Cerebellar cortex (tissue), 1 donor: Measurements from ENCODE around the gene MCM10.
"Not testable (repeated sequence)": the region's sequence is repeated elsewhere in the genome, so short reads cannot be mapped to it uniquely, and the experiment has no call there.

ENCODE experiments used
- DNase-seq: peaks from one replicate; pipeline ENCODE4 v3.0.0-alpha.2; 2015; ENCODE audit warnings: low spot score

MCM10 gene

DNA sequence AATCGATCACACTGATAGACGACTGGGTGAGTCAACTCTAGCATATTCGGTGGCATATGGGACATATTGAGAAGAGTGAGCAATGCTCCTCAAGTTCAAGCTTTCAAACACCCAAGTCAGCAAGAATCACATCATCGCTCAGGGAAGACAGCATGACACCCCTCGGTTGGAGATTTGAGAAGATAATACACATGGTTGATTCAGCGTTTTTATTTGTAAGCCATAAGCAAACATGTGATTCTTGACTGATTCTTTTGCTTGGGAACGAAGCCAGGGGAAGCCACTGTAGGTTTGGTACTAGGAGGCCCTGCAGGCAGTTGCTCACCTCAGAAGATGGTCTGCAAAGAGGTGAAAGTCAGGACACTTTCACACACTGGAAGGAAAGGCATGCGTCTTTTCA lies 60.2 kb downstream of the MCM10 start:
- DNase-seq: no peak

- no peak for DNase-seq
Measured at GRCh38 chr10:13222151-13222550, 60.8 kb downstream of the MCM10 start.

GRCh38 chr10:13222566-13222965 lies 61.2 kb downstream of the MCM10 start:
- DNase-seq: no peak

DNA sequence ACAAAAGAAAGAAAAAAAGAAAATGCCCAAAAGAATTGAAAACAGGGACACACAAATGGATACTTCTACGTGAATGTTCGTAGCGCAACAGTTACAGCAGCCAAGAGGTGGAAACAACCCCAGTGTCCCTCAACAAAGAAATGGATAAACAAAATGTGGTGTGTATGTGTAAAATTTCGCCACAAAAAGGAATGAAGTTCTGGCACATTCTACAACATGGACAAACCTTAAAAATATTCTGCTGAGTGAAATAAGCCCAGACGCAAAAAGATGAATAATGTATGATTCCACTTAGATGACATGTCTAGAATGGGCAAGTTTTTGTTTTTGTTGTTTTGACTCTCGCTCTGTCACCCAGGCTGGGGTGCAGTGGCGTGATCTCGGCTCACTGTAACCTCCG lies 61.9 kb downstream of the MCM10 start:
- no peak for DNase-seq

DNA sequence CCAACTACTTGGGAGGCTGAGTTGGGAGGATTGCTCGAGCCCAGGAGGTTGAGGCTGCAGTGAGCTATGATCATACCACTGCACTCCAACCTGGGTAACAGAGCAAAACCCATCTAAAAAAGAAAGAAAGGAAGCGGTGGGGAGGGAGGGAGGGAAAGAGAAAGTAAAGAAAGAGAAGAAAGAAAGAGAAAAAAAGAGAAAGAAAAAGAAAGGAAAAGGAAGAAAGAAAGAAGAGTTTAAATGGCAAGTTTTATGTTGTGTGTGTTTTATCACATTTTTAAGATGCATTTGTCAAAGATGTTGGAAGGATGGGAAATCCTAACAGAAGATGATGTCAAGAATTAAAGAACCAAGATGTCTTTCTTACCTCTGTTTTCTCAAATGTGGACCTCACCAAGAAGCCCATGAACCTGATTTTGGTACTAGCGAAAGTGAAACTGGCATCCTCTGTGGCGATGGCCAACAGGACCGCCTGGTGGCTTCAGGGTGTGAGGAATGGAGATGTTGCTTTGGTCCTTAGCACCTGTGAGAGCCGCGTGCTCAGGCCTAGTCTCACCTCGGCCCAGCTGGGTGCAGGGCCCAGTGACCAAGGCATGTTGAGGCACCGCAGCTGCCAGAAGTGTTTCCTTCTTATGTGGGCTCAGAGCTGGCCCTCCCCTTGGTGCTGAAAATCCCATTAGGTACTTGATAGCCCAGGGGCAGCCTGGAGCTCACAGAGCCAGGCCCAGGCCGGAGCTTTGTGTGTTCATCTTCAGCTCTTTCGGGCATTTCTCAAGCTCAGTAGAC lies 63.0 kb downstream of the MCM10 start:
- no peak for DNase-seq

DNA sequence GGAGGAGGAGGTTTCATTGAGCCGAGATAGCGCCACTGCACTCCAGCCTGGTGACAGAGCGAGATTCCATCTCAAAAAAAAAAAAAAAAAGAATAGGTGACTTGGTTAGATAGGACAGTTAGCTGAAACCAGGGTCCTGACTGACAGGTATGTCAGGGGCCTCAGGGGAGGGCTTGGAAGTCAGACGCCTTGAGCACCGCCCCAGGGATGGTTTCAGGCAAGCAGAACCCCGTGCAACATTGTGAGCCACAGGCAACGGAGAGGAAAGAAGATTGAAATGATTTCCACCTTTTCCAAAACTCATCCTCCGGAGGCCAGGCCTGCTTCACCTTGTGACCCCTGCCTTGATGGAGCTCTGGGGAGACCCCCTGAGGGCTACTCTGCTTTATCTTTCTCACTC lies 64.2 kb downstream of the MCM10 start:
- DNase-seq: no peak

DNA sequence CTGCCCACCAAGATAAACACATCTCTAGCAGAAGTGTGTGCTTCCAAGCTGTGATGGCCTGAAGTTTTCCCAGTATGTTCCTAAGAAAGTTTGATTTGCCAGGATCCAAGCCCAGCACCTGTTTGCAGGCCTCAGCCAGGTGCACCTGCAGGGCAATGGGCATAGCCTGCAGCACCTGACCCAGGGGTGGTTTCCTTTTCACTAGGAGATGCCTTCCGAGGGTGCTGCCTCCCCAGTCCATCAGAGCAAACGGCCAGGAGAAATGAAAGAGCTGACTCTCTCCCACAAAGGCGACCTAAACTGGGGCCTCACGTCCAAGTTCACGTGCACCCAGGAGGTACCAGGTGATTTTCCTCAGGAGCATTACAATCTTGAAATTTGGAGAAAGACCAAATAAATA lies 65.7 kb downstream of the MCM10 start:
- no peak for DNase-seq

- no peak for DNase-seq
Measured at GRCh38 chr10:13231190-13231589, 69.8 kb downstream of the MCM10 start.

- DNase-seq: no peak
Measured at GRCh38 chr10:13231808-13232207, 70.5 kb downstream of the MCM10 start.

- DNase-seq: no peak
Measured at GRCh38 chr10:13233358-13233757, 72.0 kb downstream of the MCM10 start.

GRCh38 chr10:13234172-13234571 lies 72.8 kb downstream of the MCM10 start, which contains the start of gene UCMA:
Gene UCMA, minus strand, starts transcription at chr10:13234374. Its CDS starts 116 bp downstream, at chr10:13234258.
- DNase-seq: no peak

DNA sequence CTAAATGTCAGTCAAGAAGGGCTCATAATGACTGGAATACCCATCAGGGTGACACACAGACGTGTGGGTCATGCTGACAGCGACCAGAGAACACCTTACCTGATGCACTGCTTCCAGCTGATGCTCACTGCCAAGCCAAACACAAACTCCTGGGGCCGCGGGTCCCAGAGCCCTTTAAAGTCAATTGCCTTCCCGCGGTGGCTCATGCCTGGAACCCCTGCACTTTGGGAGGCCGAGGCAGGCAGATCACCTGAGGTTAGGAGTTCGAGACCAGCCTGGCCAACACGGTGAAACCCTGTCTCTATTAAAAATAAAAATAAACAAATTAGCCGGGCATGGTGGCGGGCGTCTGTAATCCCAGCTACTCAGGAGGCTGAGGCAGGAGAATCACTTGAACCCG lies 73.4 kb downstream of the MCM10 start:
- DNase-seq: not testable (repeated sequence)

- DNase-seq: no peak
Measured at GRCh38 chr10:13236638-13237037, 75.3 kb downstream of the MCM10 start.

DNA sequence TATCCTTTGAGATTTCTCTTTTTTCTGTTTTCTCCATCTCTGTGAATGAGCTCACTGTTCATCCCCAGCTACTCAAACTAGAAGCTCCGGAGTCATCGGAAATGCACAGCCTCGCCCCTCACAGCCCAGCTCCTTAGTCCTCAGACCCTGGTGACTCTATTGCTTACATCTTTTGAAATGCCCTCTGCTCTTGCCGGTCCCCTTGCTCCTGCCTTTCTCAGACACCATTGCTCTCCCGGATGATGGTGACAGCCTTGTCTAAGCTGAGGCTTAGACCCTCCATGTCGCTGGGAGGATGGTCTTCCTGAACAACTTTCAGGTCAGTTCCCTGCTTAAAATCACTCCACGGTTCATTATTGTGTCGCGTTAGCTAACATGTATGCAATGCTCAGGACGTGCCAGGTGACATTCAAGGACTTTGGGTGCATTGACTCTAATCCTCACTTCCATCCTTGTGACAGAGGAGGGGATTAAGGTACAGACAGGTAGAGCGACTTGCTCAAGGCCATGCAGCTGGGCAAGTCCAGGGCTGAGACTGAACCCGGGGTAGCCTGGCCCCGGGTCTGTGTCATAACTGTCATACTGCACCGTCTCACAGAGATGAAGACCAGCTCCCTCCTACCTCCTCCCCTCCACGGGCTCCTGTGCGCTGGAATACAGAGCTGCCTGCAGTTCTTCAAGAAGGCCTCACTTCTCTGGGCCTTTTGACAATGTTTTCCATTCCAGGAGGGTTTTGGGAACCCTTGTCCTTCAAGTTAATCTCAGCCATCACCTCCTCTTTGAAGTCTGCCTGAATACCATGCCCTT lies 77.1 kb downstream of the MCM10 start:
- DNase-seq: no peak

- DNase-seq: no peak
Measured at GRCh38 chr10:13239923-13240322, 78.6 kb downstream of the MCM10 start.

GRCh38 chr10:13241613-13242012 lies 80.3 kb downstream of the MCM10 start:
- DNase-seq: no peak

DNA sequence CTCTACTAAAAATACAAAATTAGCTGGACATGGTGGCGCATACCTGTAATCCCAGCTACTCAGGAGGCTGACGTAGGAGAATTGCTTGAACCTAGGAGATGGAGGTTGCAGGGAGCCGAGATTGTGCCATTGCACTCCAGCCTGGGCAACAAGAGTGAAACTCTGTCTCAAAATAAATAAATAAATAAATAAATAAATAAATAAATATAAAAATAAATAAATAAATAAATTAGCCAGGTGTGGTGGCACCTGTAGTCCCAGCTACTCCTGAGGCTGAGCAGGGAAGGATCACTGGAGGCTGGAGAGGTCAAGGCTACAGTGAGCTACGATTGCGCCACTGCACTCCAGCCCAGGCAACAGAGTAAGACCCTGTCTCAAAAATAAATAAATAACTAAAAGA lies 80.9 kb downstream of the MCM10 start:
- not testable (repeated sequence) for DNase-seq

GRCh38 chr10:13247246-13247645 lies 85.9 kb downstream of the MCM10 start:
- no peak for DNase-seq

DNA sequence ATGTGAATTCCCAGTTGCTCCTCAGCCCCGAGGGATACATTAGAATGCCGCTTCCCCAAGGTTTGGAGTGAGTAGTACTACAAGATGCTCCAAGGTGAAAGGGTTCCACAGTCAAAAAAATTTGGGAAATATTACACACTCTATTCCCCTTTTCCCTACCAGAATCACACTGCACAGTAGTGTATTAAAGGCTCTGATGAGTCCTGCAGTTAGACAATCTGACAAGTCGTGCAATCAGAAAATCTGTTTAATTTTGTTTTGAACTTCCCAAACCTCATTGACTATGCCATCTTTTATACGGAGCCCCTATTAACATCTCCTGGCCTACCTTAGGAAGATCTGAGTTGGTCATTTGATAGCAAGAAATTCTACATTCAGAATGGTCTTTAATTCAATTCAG lies 86.4 kb downstream of the MCM10 start:
- no peak for DNase-seq

DNA sequence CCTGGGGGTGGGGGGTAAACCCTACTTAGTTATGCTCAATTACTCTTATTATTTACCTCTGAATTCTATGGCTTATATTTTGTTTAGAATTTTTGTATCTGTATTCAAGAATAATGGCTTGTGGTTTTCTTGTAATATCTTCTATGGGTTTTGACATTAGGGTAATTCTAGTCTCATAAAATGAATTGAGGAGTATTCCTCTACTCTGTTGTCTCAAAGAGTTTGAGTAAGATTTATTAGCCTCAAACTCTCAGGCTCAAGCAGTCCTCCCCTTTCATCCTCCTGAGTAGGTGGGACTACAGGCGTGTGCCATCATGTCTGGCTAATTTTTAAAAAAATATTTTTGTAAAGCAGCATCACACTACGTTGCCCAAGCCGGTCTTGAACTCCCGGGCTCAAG lies 92.4 kb downstream of the MCM10 start:
- no peak for DNase-seq

DNA sequence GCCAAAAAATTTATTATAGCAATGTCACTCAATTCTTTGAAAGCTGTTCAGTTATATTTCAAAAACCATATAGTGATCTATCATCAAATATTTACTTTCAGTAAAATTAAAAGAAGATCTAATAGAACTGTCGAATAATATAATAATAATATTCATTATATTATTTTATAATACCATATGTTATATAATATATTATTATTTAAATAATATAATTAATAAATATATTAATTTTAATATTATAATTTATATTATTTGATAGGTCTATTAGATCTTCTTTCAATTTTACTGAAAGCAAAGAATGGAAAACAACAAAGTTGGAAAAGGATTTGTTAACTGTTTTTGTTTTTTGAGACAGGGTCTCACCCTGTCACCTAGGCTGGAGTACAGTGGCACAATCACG lies 95.3 kb downstream of the MCM10 start:
- DNase-seq: no peak

GRCh38 chr10:13257621-13258140 lies 96.3 kb downstream of the MCM10 start:
- no peak for DNase-seq
